HCT116 (cell line): ENCODE data around the gene NFIA. TPM values are rescaled to one million over a fixed set of nuclear protein-coding genes. Genes with fewer than 3 reads are reported as not detected.

Experiments used
- ATAC-seq: fragments of 200-7000 bp; cut with Tn5 transposase; 2 replicates; pipeline ENCODE4 v1.9.1; 2020; ENCODE audit warnings: mild to moderate bottlenecking, moderate library complexity
- BruUV-seq: library from RNA; stranded (reverse); fragments of 400-500 nt; replicated peaks from 2 replicates; lab custom pipeline; 2021; lab: Mats Ljungman, UMichigan
- CTCF ChIA-PET: fragments of 300-600 bp; sonication (Branson Sonifier 250); formaldehyde crosslinking; loops from one replicate; lab custom pipeline; 2021; ENCODE audit warnings: antibody characterized with exemption; lab: Charles Lee
- POLR2A ChIA-PET: fragments of 300-600, 350-600 bp; sonication (Branson Sonifier 250); formaldehyde crosslinking; loops from one replicate; lab custom pipeline; 2021; ENCODE audit warnings: antibody characterized with exemption; lab: Charles Lee
- RAD21 ChIA-PET, 2 experiments: fragments of 300-600 bp; sonication (Branson Sonifier 250); formaldehyde crosslinking; loops; one replicate each; lab custom pipeline; 2023; ENCODE audit warnings: low total read pairs in 2 of 2; ENCODE audit not compliant: uncharacterized antibody in 2 of 2, unreplicated experiment in 2 of 2, low non-redundant PET in 1 of 2; lab: Charles Lee
- DNase-seq: peaks from one replicate; pipeline ENCODE4 v3.0.0-alpha.2; 2010; ENCODE audit warnings: low read depth, low spot score
- H2AFZ ChIP-seq: fragments of 200-600 bp; shearing (Covaris generic), sonication (generic); 2 replicates; pipeline ENCODE4 v1.6.1; 2017; ENCODE audit warnings: low read depth, mixed run types, mixed read lengths, antibody characterized with exemption, low read length; ENCODE audit not compliant: poor library complexity, severe bottlenecking
- H3K27ac ChIP-seq: 2 replicates; pipeline ENCODE4 v1.5.1; 2012; ENCODE audit warnings: low read depth, low read length
- H3K27me3 ChIP-seq: fragments of 200-600 bp; sonication (generic); 2 replicates; pipeline ENCODE4 v1.6.1; 2016; ENCODE audit warnings: mixed run types, low read length, mixed read lengths; ENCODE audit not compliant: insufficient read depth
- H3K36me3 ChIP-seq, 2 experiments: fragments of 200-500 bp in 1 of 2; fragments of 200-600 bp in 1 of 2; sonication (Bioruptor generic) in 1 of 2; sonication (generic) in 1 of 2; 2 replicates each; pipeline versions ENCODE4 v1.5.1 to v1.6.1; 2014 to 2016; ENCODE audit warnings: low read length in 2 of 2, inconsistent platforms in 1 of 2, mixed read lengths in 1 of 2, mixed run types in 1 of 2; ENCODE audit not compliant: insufficient read depth in 2 of 2, control insufficient read depth in 1 of 2
- H3K4me1 ChIP-seq, 2 experiments: fragments of 200-600 bp in 1 of 2; sonication (generic) in 1 of 2; 2 replicates each; pipeline versions ENCODE4 v1.5.1 to v1.6.1; 2012 to 2017; ENCODE audit warnings: low read length in 2 of 2, inconsistent platforms in 1 of 2, mild to moderate bottlenecking in 1 of 2, mixed read lengths in 1 of 2, mixed run types in 1 of 2, moderate library complexity in 1 of 2; ENCODE audit not compliant: insufficient read depth in 2 of 2, control insufficient read depth in 1 of 2
- H3K4me2 ChIP-seq: fragments of 200-600 bp; sonication (generic); 2 replicates; pipeline ENCODE4 v1.6.1; 2017; ENCODE audit warnings: mixed run types, low read length, mixed read lengths
- H3K4me3 ChIP-seq, 2 experiments: fragments of 200-600 bp in 1 of 2; sonication (generic) in 1 of 2; replicated peaks in 1 of 2; 2 replicates each; pipeline ENCODE4 v1.5.1; 2011 to 2016; ENCODE audit warnings: low read length in 2 of 2, control low read depth in 1 of 2, low read depth in 1 of 2, mild to moderate bottlenecking in 1 of 2, mixed read lengths in 1 of 2, mixed run types in 1 of 2
- H3K79me2 ChIP-seq: fragments of 200-600 bp; sonication (generic); 2 replicates; pipeline ENCODE4 v1.6.1; 2017; ENCODE audit warnings: mild to moderate bottlenecking, mixed run types, low read length, moderate library complexity, mixed read lengths; ENCODE audit not compliant: insufficient read depth
- H3K9ac ChIP-seq: fragments of 200-600 bp; sonication (generic); 2 replicates; pipeline ENCODE4 v1.6.1; 2016; ENCODE audit warnings: low read length, mixed read lengths
- H3K9me2 ChIP-seq: fragments of 200-600 bp; sonication (generic), shearing (Covaris generic); 2 replicates; pipeline ENCODE4 v1.6.1; 2017; ENCODE audit warnings: mixed run types, mild to moderate bottlenecking, moderate library complexity; ENCODE audit not compliant: insufficient read depth
- H3K9me3 ChIP-seq, 2 experiments: fragments of 200-500 bp in 1 of 2; fragments of 200-600 bp in 1 of 2; sonication (Bioruptor generic) in 1 of 2; sonication (generic) in 1 of 2; 2 replicates each; pipeline ENCODE4 v1.6.1; 2014 to 2017; ENCODE audit warnings: low read length in 2 of 2, mixed read lengths in 2 of 2, inconsistent platforms in 1 of 2, low read depth in 1 of 2, mild to moderate bottlenecking in 1 of 2, mixed run types in 1 of 2, moderate library complexity in 1 of 2; ENCODE audit not compliant: control insufficient read depth in 1 of 2, insufficient read depth in 1 of 2
- H4K20me1 ChIP-seq: fragments of 200-600 bp; sonication (generic), shearing (Covaris generic); 2 replicates; pipeline ENCODE4 v1.6.1; 2017; ENCODE audit warnings: mixed run types, mild to moderate bottlenecking, moderate library complexity; ENCODE audit not compliant: insufficient read depth
- CBX3 ChIP-seq: IDR thresholded peaks from 2 replicates; pipeline ENCODE4 v1.6.1; 2012; ENCODE audit warnings: low read depth
- CEBPB ChIP-seq: IDR thresholded peaks from 2 replicates; pipeline ENCODE4 v1.6.1; 2012; ENCODE audit warnings: low read depth
- EGR1 ChIP-seq: IDR thresholded peaks from 2 replicates; pipeline ENCODE4 v1.6.1; 2012; ENCODE audit warnings: low read depth
- ELF1 ChIP-seq: IDR thresholded peaks from 2 replicates; pipeline ENCODE4 v1.6.1; 2012; ENCODE audit warnings: low read depth, borderline replicate concordance
- POLR2A ChIP-seq: IDR thresholded peaks from 2 replicates; pipeline ENCODE4 v1.7.0; 2011; ENCODE audit warnings: borderline replicate concordance; ENCODE audit not compliant: insufficient read depth, insufficient read length; ENCODE audit errors: extremely low read depth
- POLR2AphosphoS5 ChIP-seq: IDR thresholded peaks from 2 replicates; pipeline ENCODE4 v1.6.1; 2011; ENCODE audit warnings: mild to moderate bottlenecking, low read depth, low read length, moderate library complexity
- RAD21 ChIP-seq: IDR thresholded peaks from 2 replicates; pipeline ENCODE4 v1.6.1; 2012; ENCODE audit warnings: low read depth, mild to moderate bottlenecking
- SP1 ChIP-seq: IDR thresholded peaks from 2 replicates; pipeline ENCODE4 v1.6.1; 2012; ENCODE audit warnings: low read depth
- TCF7L2 ChIP-seq: IDR thresholded peaks from 2 replicates; pipeline ENCODE4 v1.7.0; 2011; ENCODE audit warnings: borderline replicate concordance, inconsistent platforms; ENCODE audit not compliant: insufficient read depth, insufficient read length; ENCODE audit errors: extremely low read depth
- YY1 ChIP-seq: IDR thresholded peaks from 2 replicates; pipeline ENCODE4 v1.6.1; 2011; ENCODE audit warnings: low read length, low read depth, moderate library complexity, mild to moderate bottlenecking; ENCODE audit not compliant: insufficient replicate concordance; ENCODE audit errors: extremely low read depth
- ZFX ChIP-seq: fragments of 450-650 bp; IDR thresholded peaks from 2 replicates; pipeline ENCODE4 v1.6.1; 2017
- ZNF274 ChIP-seq: fragments of 200-500 bp; sonication (Bioruptor generic); IDR thresholded peaks from 2 replicates; pipeline ENCODE4 v1.6.1; 2014; ENCODE audit warnings: mild to moderate bottlenecking, low read depth, low read length, inconsistent platforms
- intact Hi-C: fragments of 100-400 bp; cut with micrococcal nuclease; formaldehyde crosslinking; loops from 2 replicates; pipeline ENCODE4 v1.10.0; 2022
- total RNA-seq: library from RNA; stranded (reverse); gene quantifications from one replicate; pipeline ENCODE4 v1.2.1, GENCODE V29; 2021; ENCODE audit not compliant: unreplicated experiment
- TF ChIP-seq, protein P1 (sequence below): IDR thresholded peaks from 2 replicates; pipeline ENCODE4 v1.6.1; 2011; ENCODE audit warnings: mild to moderate bottlenecking, low read length, moderate library complexity; ENCODE audit not compliant: insufficient replicate concordance; ENCODE audit errors: extremely low read depth
- TF ChIP-seq, protein P2 (sequence below): IDR thresholded peaks from 2 replicates; pipeline ENCODE4 v1.6.1; 2012
- TF ChIP-seq, protein P3 (sequence below): IDR thresholded peaks from 2 replicates; pipeline ENCODE4 v1.6.1; 2012; ENCODE audit warnings: low read depth

NFIA gene
- total RNA-seq, 1 experiment from 2014 or later, result 17.2 TPM

DNA sequence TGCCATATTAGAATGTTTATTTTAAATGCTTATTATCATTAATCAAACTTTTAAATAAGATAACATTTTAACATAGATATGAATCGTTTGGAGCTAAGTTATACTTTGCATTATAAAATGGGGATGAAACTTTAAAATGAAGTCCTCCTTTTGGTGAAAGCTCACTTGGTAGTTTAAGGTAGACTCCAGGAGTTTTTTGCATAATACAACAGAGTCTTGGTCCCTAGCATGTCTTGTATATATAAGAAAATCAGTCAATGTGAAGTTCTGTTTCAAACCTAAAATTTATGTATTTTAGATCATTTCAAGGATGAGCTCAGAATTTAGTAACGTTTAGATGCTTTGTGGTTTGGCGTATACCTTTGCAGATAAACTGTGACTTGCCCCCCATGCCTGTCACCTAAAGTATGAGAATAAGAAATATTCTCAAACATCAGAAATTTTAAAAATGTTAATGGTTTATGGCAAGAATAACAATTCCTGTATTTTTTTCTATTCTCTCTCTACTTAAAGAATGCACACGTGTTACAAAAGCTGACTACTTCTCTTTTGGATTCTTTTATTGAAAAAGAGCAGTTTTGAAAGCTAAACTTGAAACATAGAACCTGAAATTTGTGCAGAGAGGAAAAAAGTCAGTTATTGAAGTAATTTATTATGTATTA lies 3.8 kb downstream of the NFIA start:
- no TSS peak for BruUV-seq
- H3K4me1 ChIP-seq, result peaks cover 7 to 17% of the 10 kb centered on the region in 2 experiments
- TF ChIP-seq, protein P1, sequence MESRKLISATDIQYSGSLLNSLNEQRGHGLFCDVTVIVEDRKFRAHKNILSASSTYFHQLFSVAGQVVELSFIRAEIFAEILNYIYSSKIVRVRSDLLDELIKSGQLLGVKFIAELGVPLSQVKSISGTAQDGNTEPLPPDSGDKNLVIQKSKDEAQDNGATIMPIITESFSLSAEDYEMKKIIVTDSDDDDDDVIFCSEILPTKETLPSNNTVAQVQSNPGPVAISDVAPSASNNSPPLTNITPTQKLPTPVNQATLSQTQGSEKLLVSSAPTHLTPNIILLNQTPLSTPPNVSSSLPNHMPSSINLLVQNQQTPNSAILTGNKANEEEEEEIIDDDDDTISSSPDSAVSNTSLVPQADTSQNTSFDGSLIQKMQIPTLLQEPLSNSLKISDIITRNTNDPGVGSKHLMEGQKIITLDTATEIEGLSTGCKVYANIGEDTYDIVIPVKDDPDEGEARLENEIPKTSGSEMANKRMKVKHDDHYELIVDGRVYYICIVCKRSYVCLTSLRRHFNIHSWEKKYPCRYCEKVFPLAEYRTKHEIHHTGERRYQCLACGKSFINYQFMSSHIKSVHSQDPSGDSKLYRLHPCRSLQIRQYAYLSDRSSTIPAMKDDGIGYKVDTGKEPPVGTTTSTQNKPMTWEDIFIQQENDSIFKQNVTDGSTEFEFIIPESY, result no peak
- RAD21 ChIA-PET, result no interaction called here
- peaks cover 47% of the 10 kb centered on the region for H3K79me2 ChIP-seq
- peaks cover 5 to 6% of the 10 kb centered on the region in 2 experiments; a peak in 1 of 4 replicates for H3K36me3 ChIP-seq
- H3K9me3 ChIP-seq, result no peaks in the 10 kb centered on the region
- CTCF ChIA-PET, result interaction anchor here (0.9 kb wide), 1 partner anchor 36 kb away, joined by 3 read pairs; no protein-coding TSS in a partner anchor
- no peak overlapping the region for H3K4me3 ChIP-seq
- no peak overlapping the region for H3K4me2 ChIP-seq
- DNase-seq, result no peak
- no peak overlapping the region for H2AFZ ChIP-seq
- H4K20me1 ChIP-seq, result no peaks in the 10 kb centered on the region
- ATAC-seq, result no peak
- H3K27ac ChIP-seq, result no peak overlapping the region
- no peaks in the 10 kb centered on the region for H3K27me3 ChIP-seq
- H3K9me2 ChIP-seq, result no peaks in the 10 kb centered on the region
- POLR2A ChIA-PET, result no interaction called here
- intact Hi-C loops, result no loop called here
- H3K9ac ChIP-seq, result no peak overlapping the region

DNA sequence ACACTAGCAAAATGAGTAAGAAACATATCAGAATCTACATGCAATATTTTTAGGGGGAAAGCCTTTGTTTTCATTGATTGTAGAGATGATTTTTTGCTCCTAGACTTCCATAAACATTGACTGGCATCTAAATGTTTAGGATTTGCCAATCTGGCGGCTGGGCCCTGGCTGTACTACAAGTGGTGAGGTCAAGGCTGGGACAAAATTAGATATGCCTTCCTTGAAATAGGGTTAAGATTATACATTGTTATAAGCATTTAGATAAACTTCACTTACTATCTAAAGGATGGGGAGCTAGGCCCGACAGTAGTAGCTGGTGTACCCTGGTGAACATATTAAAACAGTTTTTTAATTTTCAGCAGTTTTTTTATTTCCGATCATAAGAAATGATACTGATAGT lies 5.2 kb downstream of the NFIA start:
- CTCF ChIA-PET, result no interaction called here
- TF ChIP-seq YY1, result no peak
- no peak for TF ChIP-seq POLR2AphosphoS5
- TF ChIP-seq SP1, result no peak
- TF ChIP-seq CEBPB, result no peak
- TF ChIP-seq RAD21, result no peak
- TF ChIP-seq ZNF274, result no peak
- TF ChIP-seq CBX3, result no peak
- TF ChIP-seq EGR1, result no peak
- no peak for TF ChIP-seq POLR2A
- TF ChIP-seq ELF1, result no peak
- TF ChIP-seq, protein P2, sequence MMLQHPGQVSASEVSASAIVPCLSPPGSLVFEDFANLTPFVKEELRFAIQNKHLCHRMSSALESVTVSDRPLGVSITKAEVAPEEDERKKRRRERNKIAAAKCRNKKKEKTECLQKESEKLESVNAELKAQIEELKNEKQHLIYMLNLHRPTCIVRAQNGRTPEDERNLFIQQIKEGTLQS, result no peak
- no peak for TF ChIP-seq TCF7L2
- TF ChIP-seq, protein P3, sequence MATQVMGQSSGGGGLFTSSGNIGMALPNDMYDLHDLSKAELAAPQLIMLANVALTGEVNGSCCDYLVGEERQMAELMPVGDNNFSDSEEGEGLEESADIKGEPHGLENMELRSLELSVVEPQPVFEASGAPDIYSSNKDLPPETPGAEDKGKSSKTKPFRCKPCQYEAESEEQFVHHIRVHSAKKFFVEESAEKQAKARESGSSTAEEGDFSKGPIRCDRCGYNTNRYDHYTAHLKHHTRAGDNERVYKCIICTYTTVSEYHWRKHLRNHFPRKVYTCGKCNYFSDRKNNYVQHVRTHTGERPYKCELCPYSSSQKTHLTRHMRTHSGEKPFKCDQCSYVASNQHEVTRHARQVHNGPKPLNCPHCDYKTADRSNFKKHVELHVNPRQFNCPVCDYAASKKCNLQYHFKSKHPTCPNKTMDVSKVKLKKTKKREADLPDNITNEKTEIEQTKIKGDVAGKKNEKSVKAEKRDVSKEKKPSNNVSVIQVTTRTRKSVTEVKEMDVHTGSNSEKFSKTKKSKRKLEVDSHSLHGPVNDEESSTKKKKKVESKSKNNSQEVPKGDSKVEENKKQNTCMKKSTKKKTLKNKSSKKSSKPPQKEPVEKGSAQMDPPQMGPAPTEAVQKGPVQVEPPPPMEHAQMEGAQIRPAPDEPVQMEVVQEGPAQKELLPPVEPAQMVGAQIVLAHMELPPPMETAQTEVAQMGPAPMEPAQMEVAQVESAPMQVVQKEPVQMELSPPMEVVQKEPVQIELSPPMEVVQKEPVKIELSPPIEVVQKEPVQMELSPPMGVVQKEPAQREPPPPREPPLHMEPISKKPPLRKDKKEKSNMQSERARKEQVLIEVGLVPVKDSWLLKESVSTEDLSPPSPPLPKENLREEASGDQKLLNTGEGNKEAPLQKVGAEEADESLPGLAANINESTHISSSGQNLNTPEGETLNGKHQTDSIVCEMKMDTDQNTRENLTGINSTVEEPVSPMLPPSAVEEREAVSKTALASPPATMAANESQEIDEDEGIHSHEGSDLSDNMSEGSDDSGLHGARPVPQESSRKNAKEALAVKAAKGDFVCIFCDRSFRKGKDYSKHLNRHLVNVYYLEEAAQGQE, result no peak
- TF ChIP-seq ZFX, result no peak

More for the DNA sequence above, 5.2 kb downstream of the NFIA start:
- ATAC-seq (no peak), DNase-seq (no peak)
- no peak overlapping the region for H3K9ac ChIP-seq
- peaks cover 60% of the 10 kb centered on the region for H3K79me2 ChIP-seq
- H4K20me1 ChIP-seq, result no peaks in the 10 kb centered on the region
- no peaks in the 10 kb centered on the region for H3K27me3 ChIP-seq
- H3K27ac ChIP-seq, result no peak overlapping the region
- H3K4me1 ChIP-seq, result peaks cover 4 to 9% of the 10 kb centered on the region in 2 experiments; a peak in 3 of 4 replicates
- ChIA-PET POLR2A (no interaction called here), RAD21 (no interaction called here)
- intact Hi-C loops, result no loop called here
- no peak overlapping the region for H3K4me3 ChIP-seq
- H2AFZ ChIP-seq, result no peak overlapping the region
- no peaks in the 10 kb centered on the region for H3K9me3 ChIP-seq
- H3K4me2 ChIP-seq, result no peak overlapping the region
- H3K9me2 ChIP-seq, result no peaks in the 10 kb centered on the region
- H3K36me3 ChIP-seq, result peaks cover 5 to 6% of the 10 kb centered on the region in 2 experiments; a peak in 1 of 4 replicates
- BruUV-seq, result no TSS peak
